Heart right ventricle (tissue), 16 donors: ENCODE data around the gene ALOX5. TPM values are rescaled to one million over a fixed set of nuclear protein-coding genes. Genes with fewer than 3 reads are reported as not detected.

Source experiments
- ATAC-seq, 8 donors: fragments of 200-7000 bp; cut with Tn5 transposase; one replicate each; pipeline ENCODE4 v1.9.1; 2020; ENCODE audit warnings: mild to moderate bottlenecking in 8 of 8, moderate library complexity in 8 of 8, moderate number of reproducible peaks in 1 of 8
- DNase-seq, 2 donors: peaks; one replicate each; pipeline ENCODE4 v3.0.0-alpha.2; 2020
- H3K27ac ChIP-seq, 10 donors: fragments of 200-600 bp; sonication (generic) in 2 of 10; one replicate each; pipeline versions ENCODE4 v1.5.0 to v1.8.0; 2020 to 2022; ENCODE audit warnings: mild to moderate bottlenecking in 3 of 10
- H3K27me3 ChIP-seq, 7 donors: fragments of 200-600 bp; one replicate each; pipeline ENCODE4 v1.8.0; 2021 to 2022; ENCODE audit warnings: mild to moderate bottlenecking in 2 of 7
- H3K36me3 ChIP-seq, 9 donors: fragments of 200-600 bp; sonication (generic) in 1 of 9; one replicate each; pipeline versions ENCODE4 v1.5.0 to v1.8.0; 2020 to 2022; ENCODE audit warnings: mild to moderate bottlenecking in 2 of 9
- H3K4me1 ChIP-seq, 9 donors: fragments of 200-600 bp; sonication (generic) in 1 of 9; one replicate each; pipeline versions ENCODE4 v1.5.0 to v1.8.0; 2020 to 2022; ENCODE audit warnings: mild to moderate bottlenecking in 4 of 9
- H3K4me3 ChIP-seq, 10 donors: fragments of 200-600 bp; sonication (generic) in 2 of 10; one replicate each; pipeline versions ENCODE4 v1.5.0 to v1.8.0; 2020 to 2022; ENCODE audit warnings: mild to moderate bottlenecking in 7 of 10, moderate library complexity in 2 of 10
- H3K9me3 ChIP-seq, 11 donors: fragments of 200-600 bp in 10 of 11; sonication (generic) in 2 of 11; one replicate each; pipeline versions ENCODE4 v1.5.0 to v1.8.0; 2013 to 2022; ENCODE audit warnings: mild to moderate bottlenecking in 2 of 11, control low read depth in 1 of 11, moderate library complexity in 1 of 11
- WGBS, 2 donors: extraction: QIAGEN DNeasy Blood & Tissue Kit; methylation state at CpG; one replicate each; pipeline ENCODE4 v1.1.7; 2013; ENCODE audit warnings: inconsistent platforms in 1 of 2; 5-methylcytosine and 5-hydroxymethylcytosine counted together
- intact Hi-C, 10 donors: fragments of 100-400 bp; cut with DNase I; formaldehyde crosslinking; loops; one replicate each; pipeline versions ENCODE4 v1.11.1 to v1.14.2; 2022
- polyA plus RNA-seq, 2 donors: library from polyadenylated mRNA; stranded (reverse); fragments of 200-250 nt; gene quantifications; one replicate each; pipeline ENCODE4 v1.2.3, GENCODE V29; 2013
- total RNA-seq, 10 donors: library from RNA; stranded (reverse); fragmentation: NEBNext Ultra II Directional in 3 of 10; extraction: Animal tissue kit (Norgen Biotek cat#: 25700) in 3 of 10; gene quantifications; one replicate each; pipeline versions ENCODE4 v1.2.1 to v1.2.4, GENCODE V29; 2021 to 2023
- TF ChIP-seq, protein P1 (sequence below), 9 donors: fragments of 200-600 bp; sonication (generic) in 2 of 9; IDR thresholded peaks; one replicate each; pipeline versions ENCODE4 v1.5.0 to v1.8.0; 2021 to 2022; ENCODE audit warnings: antibody characterized with exemption in 9 of 9, mild to moderate bottlenecking in 5 of 9, moderate library complexity in 1 of 9
- donor health status: Arrhythmogenic right ventricular cardiomyopathy.
- donor health status: ischemic (EF 13 %, LVEDD 7.1; RV severe dilation, severe dysfunction).
- donor health status: healthy with polysubstance abuse.
- donor health status: DM: no; HTN: yes; CAD: no.
- donor health status: DM: no; HTN: no; CAD: no.
- donor health status: ischemic (EF 25% LVEDD 6.9; RV normal size, moderate dysfunction).
- donor health status: ischemic (EF 25% LVEDD 5.7; RV mildly dilated, moderate dysfunction).
- donor health status: healthy.
- donor health status: DM: yes; HTN: yes; CAD: no.
- donor health status: Ischemic cardiomyopathy.
- donor health status: ischemic (EF 35%, LVEDD 5.7; RV mildly dilated, moderate dysfunction).
- donor health status: nonischemic (EF 11% LVEDD 7.7; RV severe dilation, severe dysfunction).
- donor health status: DM: yes; HTN: yes; CAD: no.
- donor health status: PGD.
- donor health status: ischemic (EF 29% LVEDD 5.4; RV normal size, mild dysfunction).
- donor health status: nonischemic (EF 23%, LVEDD 6.1; RV moderate dilation, normal function).

The ALOX5 gene
- total and polyA plus RNA-seq, 12 donors = 1.8 to 21.8 (median 4.4) TPM

- H3K4me3 ChIP-seq = peak overlapping the region in 9 of 10 donors; percentile 7 to 45 (median 27)
- H3K27me3 ChIP-seq = peaks cover 0 to 32% (median 11%) of the 10 kb centered on the region in 7 donors
- 17 to 24% methylated on average over 16 of the region's 16 CpGs for WGBS, 2 donors
- intact Hi-C loops = loop anchor here in 1 of 10 donors (10.0 kb wide), 1 partner anchor 433 kb away; no protein-coding TSS in a partner anchor
- no peak for DNase-seq
- H3K36me3 ChIP-seq = peaks cover 0 to 46% (median 0%) of the 10 kb centered on the region in 9 donors
- ATAC-seq = peak in 3 of 8 donors; percentile 49 to 59 (median 59)
- H3K4me1 ChIP-seq = peaks cover 3 to 28% (median 8%) of the 10 kb centered on the region in 9 donors
- TF ChIP-seq, protein P1, sequence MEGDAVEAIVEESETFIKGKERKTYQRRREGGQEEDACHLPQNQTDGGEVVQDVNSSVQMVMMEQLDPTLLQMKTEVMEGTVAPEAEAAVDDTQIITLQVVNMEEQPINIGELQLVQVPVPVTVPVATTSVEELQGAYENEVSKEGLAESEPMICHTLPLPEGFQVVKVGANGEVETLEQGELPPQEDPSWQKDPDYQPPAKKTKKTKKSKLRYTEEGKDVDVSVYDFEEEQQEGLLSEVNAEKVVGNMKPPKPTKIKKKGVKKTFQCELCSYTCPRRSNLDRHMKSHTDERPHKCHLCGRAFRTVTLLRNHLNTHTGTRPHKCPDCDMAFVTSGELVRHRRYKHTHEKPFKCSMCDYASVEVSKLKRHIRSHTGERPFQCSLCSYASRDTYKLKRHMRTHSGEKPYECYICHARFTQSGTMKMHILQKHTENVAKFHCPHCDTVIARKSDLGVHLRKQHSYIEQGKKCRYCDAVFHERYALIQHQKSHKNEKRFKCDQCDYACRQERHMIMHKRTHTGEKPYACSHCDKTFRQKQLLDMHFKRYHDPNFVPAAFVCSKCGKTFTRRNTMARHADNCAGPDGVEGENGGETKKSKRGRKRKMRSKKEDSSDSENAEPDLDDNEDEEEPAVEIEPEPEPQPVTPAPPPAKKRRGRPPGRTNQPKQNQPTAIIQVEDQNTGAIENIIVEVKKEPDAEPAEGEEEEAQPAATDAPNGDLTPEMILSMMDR (IDR thresholded peaks at IDR 0.05) = no peak
- no peaks in the 10 kb centered on the region for H3K9me3 ChIP-seq
- H3K27ac ChIP-seq = no peak overlapping the region
Observed at GRCh38 chr10:45427970-45428366, 54.0 kb downstream of the ALOX5 start.

DNA sequence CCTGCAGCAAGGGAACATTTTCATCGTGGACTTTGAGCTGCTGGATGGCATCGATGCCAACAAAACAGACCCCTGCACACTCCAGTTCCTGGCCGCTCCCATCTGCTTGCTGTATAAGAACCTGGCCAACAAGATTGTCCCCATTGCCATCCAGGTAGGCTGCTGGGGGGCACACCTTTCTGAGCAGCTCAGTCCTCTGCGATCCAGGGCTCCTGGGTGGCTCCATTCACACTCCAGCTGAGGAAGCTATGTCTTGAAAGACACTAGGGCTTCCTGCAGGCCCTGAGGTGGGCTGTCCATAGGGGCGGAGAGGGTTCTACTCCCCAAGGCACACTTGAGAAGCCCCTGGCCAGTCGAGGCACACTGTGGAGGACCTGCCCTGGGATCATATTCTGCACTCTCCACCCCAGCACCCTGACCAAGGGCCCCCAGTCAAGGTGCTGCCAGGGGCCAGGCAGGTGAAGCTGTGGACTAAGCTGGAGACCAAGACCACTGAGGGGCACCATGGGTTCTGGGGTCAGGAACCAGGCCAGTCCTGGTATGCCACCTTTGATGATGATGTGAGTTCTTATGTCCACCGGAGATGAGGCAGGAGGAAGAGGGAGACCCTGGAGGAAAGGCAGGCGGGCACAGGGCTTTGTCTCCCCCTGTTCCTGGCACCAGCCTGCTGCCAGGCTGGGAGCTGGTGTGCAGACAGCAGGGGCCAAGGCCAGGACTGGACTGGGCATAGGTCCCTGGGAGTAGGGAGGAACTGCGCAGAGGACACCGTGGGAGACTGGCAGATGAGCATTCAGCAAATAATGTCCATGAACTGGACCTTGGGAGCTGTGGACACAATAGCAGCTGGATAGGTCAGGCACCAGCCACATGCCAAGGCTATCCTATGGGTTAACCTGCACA, 54.8 kb downstream of the ALOX5 start:
- no peak overlapping the region for H3K4me3 ChIP-seq
- H3K36me3 ChIP-seq = peaks cover 0 to 45% (median 0%) of the 10 kb centered on the region in 9 donors
- no peak for DNase-seq
- TF ChIP-seq, protein P1 (IDR thresholded peaks at IDR 0.05) = no peak
- no peak for ATAC-seq
- peaks cover 0 to 32% (median 11%) of the 10 kb centered on the region in 7 donors for H3K27me3 ChIP-seq
- intact Hi-C loops = loop anchor here in 1 of 10 donors (10.0 kb wide), 1 partner anchor 434 kb away; no protein-coding TSS in a partner anchor
- 84 to 90% methylated on average over 10 of the region's 10 CpGs for WGBS, 2 donors
- no peak overlapping the region for H3K27ac ChIP-seq
- H3K4me1 ChIP-seq = peaks cover 3 to 25% (median 8%) of the 10 kb centered on the region in 9 donors
- no peaks in the 10 kb centered on the region for H3K9me3 ChIP-seq

GRCh38 chr10:45429790-45430189, 55.8 kb downstream of the ALOX5 start:
- no peak for ATAC-seq
- peaks cover 3 to 20% (median 8%) of the 10 kb centered on the region in 9 donors for H3K4me1 ChIP-seq
- no peak overlapping the region for H3K4me3 ChIP-seq
- H3K27me3 ChIP-seq = peaks cover 0 to 32% (median 11%) of the 10 kb centered on the region in 7 donors
- H3K27ac ChIP-seq = no peak overlapping the region
- no peak for DNase-seq
- TF ChIP-seq, protein P1 (IDR thresholded peaks at IDR 0.05) = no peak
- H3K36me3 ChIP-seq = peaks cover 0 to 47% (median 0%) of the 10 kb centered on the region in 9 donors
- WGBS, 2 donors = 86 to 88% methylated on average over 2 of the region's 2 CpGs
- H3K9me3 ChIP-seq = no peaks in the 10 kb centered on the region
- intact Hi-C loops = loop anchor here in 1 of 10 donors (10.0 kb wide), 1 partner anchor 435 kb away; no protein-coding TSS in a partner anchor

- WGBS, 2 donors = 95% methylated on average over 2 of the region's 2 CpGs
- ATAC-seq (no peak), DNase-seq (no peak)
- Histone ChIP-seq H3K27ac (no peak overlapping the region), H3K4me3 (no peak overlapping the region), H3K36me3 (peaks cover 0 to 39% (median 0%) of the 10 kb centered on the region in 9 donors), H3K4me1 (peaks cover 3 to 15% (median 7%) of the 10 kb centered on the region in 9 donors), H3K9me3 (peaks cover 0 to 9% (median 0%) of the 10 kb centered on the region in 11 donors), H3K27me3 (peaks cover 0 to 30% (median 11%) of the 10 kb centered on the region in 7 donors)
- TF ChIP-seq, protein P1 (IDR thresholded peaks at IDR 0.05) = no peak
- intact Hi-C loops = no loop called here
Observed at GRCh38 chr10:45432113-45432512, 58.1 kb downstream of the ALOX5 start.
